GM12873 (cell line): ENCODE results near the gene SNAP91.

Source experiments
- TF ChIP-seq, protein P1 (sequence below): IDR thresholded peaks from 2 replicates; pipeline ENCODE4 v1.5.1; 2012; ENCODE audit warnings: low read depth, mild to moderate bottlenecking, moderate library complexity, low read length, control low read depth; ENCODE audit not compliant: insufficient read depth; ENCODE audit errors: missing control alignments

SNAP91 gene

DNA sequence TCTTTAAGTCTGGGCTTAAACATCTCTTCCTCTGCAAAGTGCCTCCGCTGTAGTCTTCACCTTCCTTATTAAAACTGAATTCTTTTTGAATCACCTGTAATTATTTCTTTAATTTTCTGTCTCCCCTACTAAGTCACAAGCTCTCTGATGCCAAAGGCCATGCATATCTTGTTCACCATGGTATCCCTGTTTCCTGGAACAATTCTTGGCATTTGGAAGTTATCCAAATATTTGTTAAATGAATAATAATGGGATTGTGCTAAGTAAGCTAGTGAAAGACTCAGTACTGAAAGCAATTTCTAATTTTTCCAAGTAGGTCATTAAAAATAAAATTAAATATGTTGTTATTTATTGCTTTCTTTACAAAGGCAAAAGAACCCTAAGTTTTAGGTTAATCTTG lies 12.2 kb downstream of the SNAP91 start:
- TF ChIP-seq, protein P1, sequence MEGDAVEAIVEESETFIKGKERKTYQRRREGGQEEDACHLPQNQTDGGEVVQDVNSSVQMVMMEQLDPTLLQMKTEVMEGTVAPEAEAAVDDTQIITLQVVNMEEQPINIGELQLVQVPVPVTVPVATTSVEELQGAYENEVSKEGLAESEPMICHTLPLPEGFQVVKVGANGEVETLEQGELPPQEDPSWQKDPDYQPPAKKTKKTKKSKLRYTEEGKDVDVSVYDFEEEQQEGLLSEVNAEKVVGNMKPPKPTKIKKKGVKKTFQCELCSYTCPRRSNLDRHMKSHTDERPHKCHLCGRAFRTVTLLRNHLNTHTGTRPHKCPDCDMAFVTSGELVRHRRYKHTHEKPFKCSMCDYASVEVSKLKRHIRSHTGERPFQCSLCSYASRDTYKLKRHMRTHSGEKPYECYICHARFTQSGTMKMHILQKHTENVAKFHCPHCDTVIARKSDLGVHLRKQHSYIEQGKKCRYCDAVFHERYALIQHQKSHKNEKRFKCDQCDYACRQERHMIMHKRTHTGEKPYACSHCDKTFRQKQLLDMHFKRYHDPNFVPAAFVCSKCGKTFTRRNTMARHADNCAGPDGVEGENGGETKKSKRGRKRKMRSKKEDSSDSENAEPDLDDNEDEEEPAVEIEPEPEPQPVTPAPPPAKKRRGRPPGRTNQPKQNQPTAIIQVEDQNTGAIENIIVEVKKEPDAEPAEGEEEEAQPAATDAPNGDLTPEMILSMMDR: no peak

- TF ChIP-seq, protein P1: no peak
Measured at GRCh38 chr6:83685481-83685880, 23.4 kb downstream of the SNAP91 start.

DNA sequence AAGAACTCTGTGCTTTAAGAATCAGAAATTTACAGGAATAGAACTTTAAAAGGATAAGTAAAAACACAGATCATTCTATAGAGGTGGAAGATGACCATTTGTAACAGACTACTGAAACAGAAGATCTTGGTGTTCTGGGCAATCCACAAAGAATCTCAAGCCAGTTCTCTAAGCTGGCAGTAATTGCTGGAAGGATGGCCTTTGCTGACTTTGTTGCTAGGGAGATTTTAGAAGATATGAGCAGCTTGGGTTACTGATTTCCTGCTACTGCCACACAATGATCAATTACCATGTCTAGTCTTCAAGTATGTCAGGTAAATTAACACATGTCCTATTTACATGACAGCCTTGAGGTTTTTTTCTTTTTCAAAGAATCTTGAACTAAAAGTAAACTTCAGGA lies 31.1 kb downstream of the SNAP91 start:
- TF ChIP-seq, protein P1: no peak

GRCh38 chr6:83637953-83638352 lies 70.9 kb downstream of the SNAP91 start:
- TF ChIP-seq, protein P1: no peak

DNA sequence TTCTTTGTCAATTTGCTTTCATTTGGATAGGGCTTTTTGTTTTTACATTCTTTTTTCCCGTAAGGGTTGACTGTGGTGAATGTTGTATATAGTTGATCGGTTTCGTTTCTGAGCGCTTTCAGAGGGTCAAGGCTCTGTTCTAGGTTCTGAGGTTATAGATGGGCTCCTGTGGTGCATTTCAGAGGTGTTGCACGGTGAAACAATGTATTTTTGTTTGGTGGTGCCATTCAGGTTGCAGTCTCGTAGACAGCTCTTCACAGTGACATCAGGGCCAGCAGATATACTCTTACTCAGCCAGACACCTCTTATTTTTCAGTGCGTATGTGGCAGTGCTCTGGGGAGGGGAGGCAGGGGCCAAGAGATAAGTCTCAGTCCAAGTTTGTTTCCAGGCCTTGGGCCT lies 72.1 kb downstream of the SNAP91 start:
- TF ChIP-seq, protein P1: no peak

DNA sequence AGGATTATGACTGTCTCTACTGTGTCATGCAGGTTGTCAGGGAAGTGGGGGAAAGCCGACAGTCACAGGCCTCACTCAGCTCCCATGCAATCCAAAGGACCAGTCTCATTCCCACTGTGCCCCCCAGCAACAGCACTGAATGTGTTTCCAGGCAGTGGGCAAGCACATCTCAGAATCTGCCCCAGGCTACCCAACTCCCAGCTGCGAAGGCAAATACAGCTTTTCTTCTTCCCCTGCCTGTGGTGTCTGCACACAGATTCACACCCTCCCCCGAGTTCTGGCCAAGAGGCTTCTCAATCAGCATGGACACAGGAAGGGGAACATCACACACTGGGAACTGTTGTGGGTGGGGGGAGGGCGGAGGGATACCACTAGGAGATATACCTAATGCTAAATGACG lies 75.3 kb downstream of the SNAP91 start:
- TF ChIP-seq, protein P1: no peak

GRCh38 chr6:83633149-83633548 lies 75.8 kb downstream of the SNAP91 start:
- TF ChIP-seq, protein P1: no peak
